WTC11 (cell line): ENCODE results near the gene AQP3. TPM values are rescaled to one million over a fixed set of nuclear protein-coding genes. Genes with fewer than 3 reads are reported as not detected.

Experiments used
- ATAC-seq: fragments of 200-7000 bp; cut with Tn5 transposase; 2 replicates; pipeline ENCODE4 v1.10.0; 2021; ENCODE audit warnings: mild to moderate bottlenecking, moderate library complexity
- CTCF ChIA-PET: fragments of 300-600 bp; sonication (Branson Sonifier 250); formaldehyde crosslinking; loops from one replicate; lab custom pipeline; 2021; ENCODE audit warnings: antibody characterized with exemption; lab: Charles Lee
- POLR2A ChIA-PET: fragments of 350-600 bp; sonication (Branson Sonifier 250); formaldehyde crosslinking; loops from one replicate; lab custom pipeline; 2021; ENCODE audit warnings: antibody characterized with exemption; lab: Charles Lee
- DNase-seq: peaks from one replicate; pipeline ENCODE4 v3.0.0; 2021; ENCODE audit warnings: low spot score
- H3K27ac Mint-ChIP-seq: 2 replicates; pipeline ENCODE4 v1.8.0; 2021; ENCODE audit warnings: mixed read lengths
- H3K27me3 Mint-ChIP-seq: 2 replicates; pipeline ENCODE4 v1.8.0; 2021; ENCODE audit warnings: low read depth, mild to moderate bottlenecking, moderate library complexity, mixed read lengths
- H3K36me3 Mint-ChIP-seq: 2 replicates; pipeline ENCODE4 v1.8.0; 2021; ENCODE audit warnings: mixed read lengths
- H3K4me1 Mint-ChIP-seq: 2 replicates; pipeline ENCODE4 v1.8.0; 2022; ENCODE audit warnings: mixed read lengths
- H3K4me3 Mint-ChIP-seq: 2 replicates; pipeline ENCODE4 v1.8.0; 2021; ENCODE audit warnings: mild to moderate bottlenecking, moderate library complexity, mixed read lengths
- H3K9me3 Mint-ChIP-seq: 2 replicates; pipeline ENCODE4 v1.8.0; 2021; ENCODE audit warnings: mixed read lengths
- ELF4 ChIP-seq: sonication (generic); formaldehyde crosslinking; IDR thresholded peaks from 2 replicates; pipeline ENCODE4 v1.8.1; 2022; ENCODE audit warnings: low read depth, mild to moderate bottlenecking, moderate library complexity, missing genetic modification reagents
- FOXK1 ChIP-seq: sonication (generic); formaldehyde crosslinking; IDR thresholded peaks from 2 replicates; pipeline ENCODE4 v1.8.0; 2022; ENCODE audit warnings: mild to moderate bottlenecking, moderate library complexity, missing genetic modification reagents
- IRF2 ChIP-seq: sonication (generic); formaldehyde crosslinking; IDR thresholded peaks from 2 replicates; pipeline ENCODE4 v1.8.0; 2022; ENCODE audit warnings: low read depth, missing genetic modification reagents, borderline replicate concordance
- JUN ChIP-seq: sonication (generic); formaldehyde crosslinking; IDR thresholded peaks from 2 replicates; pipeline ENCODE4 v1.8.0; 2023; ENCODE audit warnings: mild to moderate bottlenecking, missing genetic modification reagents
- NFYB ChIP-seq: sonication (generic); formaldehyde crosslinking; conservative IDR thresholded peaks from 2 replicates; pipeline ENCODE4 v1.8.0; 2022; ENCODE audit warnings: low read depth, missing genetic modification reagents
- TEAD1 ChIP-seq: sonication (generic); formaldehyde crosslinking; IDR thresholded peaks from 2 replicates; pipeline ENCODE4 v1.8.0; 2022; ENCODE audit warnings: mild to moderate bottlenecking, missing genetic modification reagents
- TEAD4 ChIP-seq: sonication (generic); formaldehyde crosslinking; IDR thresholded peaks from 2 replicates; pipeline ENCODE4 v1.8.0; 2022; ENCODE audit warnings: mild to moderate bottlenecking, missing genetic modification reagents
- ZNF121 ChIP-seq: sonication (generic); formaldehyde crosslinking; IDR thresholded peaks from 2 replicates; pipeline ENCODE4 v1.8.0; 2023; ENCODE audit warnings: missing genetic modification reagents
- ZNF138 ChIP-seq: sonication (generic); formaldehyde crosslinking; conservative IDR thresholded peaks from 2 replicates; pipeline ENCODE4 v1.8.1; 2022; ENCODE audit warnings: mild to moderate bottlenecking, moderate library complexity, missing genetic modification reagents
- ZNF232 ChIP-seq: sonication (generic); formaldehyde crosslinking; IDR thresholded peaks from 2 replicates; pipeline ENCODE4 v1.8.0; 2022; ENCODE audit warnings: mild to moderate bottlenecking, missing genetic modification reagents
- ZNF671 ChIP-seq: fragments of 250-450 bp; sonication (Bioruptor Pico); IDR thresholded peaks from 2 replicates; pipeline ENCODE4 v1.8.0; 2021; ENCODE audit warnings: mild to moderate bottlenecking
- total RNA-seq: library from RNA; stranded (reverse); gene quantifications from 3 replicates; pipeline ENCODE4 v1.2.3, GENCODE V29; 2021
- TF ChIP-seq, protein P1 (sequence below): sonication (generic); formaldehyde crosslinking; IDR thresholded peaks from 2 replicates; pipeline ENCODE4 v1.8.1; 2022; ENCODE audit warnings: mild to moderate bottlenecking, missing genetic modification reagents, moderate library complexity, borderline replicate concordance
- TF ChIP-seq, protein P2 (sequence below): fragments of 250-450 bp; sonication (Bioruptor Pico); IDR thresholded peaks from 2 replicates; pipeline ENCODE4 v1.9.0; 2021; ENCODE audit warnings: mild to moderate bottlenecking
- TF ChIP-seq, protein P3 (sequence below): sonication (generic); formaldehyde crosslinking; IDR thresholded peaks from 2 replicates; pipeline ENCODE4 v1.8.0; 2023; ENCODE audit warnings: missing genetic modification reagents
- TF ChIP-seq, protein P4 (sequence below): sonication (generic); formaldehyde crosslinking; IDR thresholded peaks from 2 replicates; pipeline ENCODE4 v1.8.0; 2023; ENCODE audit warnings: missing genetic modification reagents, mild to moderate bottlenecking, borderline replicate concordance
- TF ChIP-seq, protein P5 (sequence below): sonication (generic); formaldehyde crosslinking; IDR thresholded peaks from 2 replicates; pipeline ENCODE4 v1.8.1; 2023; ENCODE audit warnings: mild to moderate bottlenecking, missing genetic modification reagents
- TF ChIP-seq, protein P6 (sequence below): sonication (generic); formaldehyde crosslinking; IDR thresholded peaks from 2 replicates; pipeline ENCODE4 v1.8.0; 2023; ENCODE audit warnings: mild to moderate bottlenecking, missing genetic modification reagents

AQP3 gene
- total RNA-seq, 1 experiment from 2014 or later = 3.0 TPM

DNA sequence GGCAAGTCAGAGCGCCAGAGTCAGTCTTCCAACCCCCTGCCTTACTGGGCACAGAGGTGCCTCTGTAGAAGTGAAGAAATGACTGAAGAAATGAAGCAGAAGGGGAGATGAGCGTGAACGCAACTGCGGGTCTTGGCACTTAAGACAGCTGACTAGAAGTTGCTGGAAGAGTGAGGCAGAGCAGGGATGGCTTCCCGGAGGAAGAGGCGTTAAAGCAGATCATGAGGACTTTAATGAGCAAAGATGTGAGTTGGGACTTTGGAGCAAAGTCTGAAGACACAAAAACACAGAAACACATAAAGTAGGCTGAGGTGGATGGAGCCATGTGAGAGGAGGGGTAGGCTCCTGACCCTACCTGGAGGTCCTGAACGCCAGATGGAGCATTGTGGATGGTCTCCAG, 7.2 kb downstream of the AQP3 start (continued):
- no peak for TF ChIP-seq FOXK1
- TF ChIP-seq, protein P1, sequence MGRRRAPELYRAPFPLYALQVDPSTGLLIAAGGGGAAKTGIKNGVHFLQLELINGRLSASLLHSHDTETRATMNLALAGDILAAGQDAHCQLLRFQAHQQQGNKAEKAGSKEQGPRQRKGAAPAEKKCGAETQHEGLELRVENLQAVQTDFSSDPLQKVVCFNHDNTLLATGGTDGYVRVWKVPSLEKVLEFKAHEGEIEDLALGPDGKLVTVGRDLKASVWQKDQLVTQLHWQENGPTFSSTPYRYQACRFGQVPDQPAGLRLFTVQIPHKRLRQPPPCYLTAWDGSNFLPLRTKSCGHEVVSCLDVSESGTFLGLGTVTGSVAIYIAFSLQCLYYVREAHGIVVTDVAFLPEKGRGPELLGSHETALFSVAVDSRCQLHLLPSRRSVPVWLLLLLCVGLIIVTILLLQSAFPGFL = no peak

DNA sequence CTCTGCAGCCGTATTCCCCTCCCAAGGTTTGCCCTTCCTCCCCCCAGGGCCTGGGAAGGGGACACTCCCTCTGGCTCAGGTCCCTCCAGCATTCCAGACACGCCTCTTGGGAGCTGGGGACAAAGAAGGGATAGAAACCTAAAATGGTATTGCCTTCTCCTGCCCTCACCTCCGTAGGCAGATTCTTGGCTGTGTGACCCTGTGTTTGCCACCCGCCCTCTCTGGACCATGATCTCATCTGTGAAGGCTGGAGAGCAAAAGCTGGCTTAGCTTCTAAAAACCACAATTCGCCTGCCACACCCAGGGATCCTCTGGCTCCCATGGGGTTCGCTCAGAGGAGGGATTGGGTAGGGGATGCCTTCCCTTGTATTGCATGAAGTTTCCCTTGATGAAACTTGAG, 7.7 kb downstream of the AQP3 start:
- no peak for DNase-seq
- TF ChIP-seq ELF4 (CRISPR knock-in tag) = no peak
- TF ChIP-seq NFYB (CRISPR knock-in tag) = no peak
- TF ChIP-seq, all 79 proteins: peak for 0
- no peak overlapping the region for H3K27ac Mint-ChIP-seq
- H3K36me3 Mint-ChIP-seq = no peaks in the 10 kb centered on the region
- H3K4me3 Mint-ChIP-seq = no peak overlapping the region
- no peaks in the 10 kb centered on the region for H3K9me3 Mint-ChIP-seq
- peaks cover 25% of the 10 kb centered on the region for H3K4me1 Mint-ChIP-seq
- CTCF ChIA-PET = interaction anchor here (1.1 to 8.5 kb wide), 6 partner anchors 8 to 64 kb away, joined by 3 to 69 read pairs (median 8); partner anchors contain the start of gene AQP3
- ATAC-seq = peak; percentile 29
- no peaks in the 10 kb centered on the region for H3K27me3 Mint-ChIP-seq
- POLR2A ChIA-PET = no interaction called here

DNA sequence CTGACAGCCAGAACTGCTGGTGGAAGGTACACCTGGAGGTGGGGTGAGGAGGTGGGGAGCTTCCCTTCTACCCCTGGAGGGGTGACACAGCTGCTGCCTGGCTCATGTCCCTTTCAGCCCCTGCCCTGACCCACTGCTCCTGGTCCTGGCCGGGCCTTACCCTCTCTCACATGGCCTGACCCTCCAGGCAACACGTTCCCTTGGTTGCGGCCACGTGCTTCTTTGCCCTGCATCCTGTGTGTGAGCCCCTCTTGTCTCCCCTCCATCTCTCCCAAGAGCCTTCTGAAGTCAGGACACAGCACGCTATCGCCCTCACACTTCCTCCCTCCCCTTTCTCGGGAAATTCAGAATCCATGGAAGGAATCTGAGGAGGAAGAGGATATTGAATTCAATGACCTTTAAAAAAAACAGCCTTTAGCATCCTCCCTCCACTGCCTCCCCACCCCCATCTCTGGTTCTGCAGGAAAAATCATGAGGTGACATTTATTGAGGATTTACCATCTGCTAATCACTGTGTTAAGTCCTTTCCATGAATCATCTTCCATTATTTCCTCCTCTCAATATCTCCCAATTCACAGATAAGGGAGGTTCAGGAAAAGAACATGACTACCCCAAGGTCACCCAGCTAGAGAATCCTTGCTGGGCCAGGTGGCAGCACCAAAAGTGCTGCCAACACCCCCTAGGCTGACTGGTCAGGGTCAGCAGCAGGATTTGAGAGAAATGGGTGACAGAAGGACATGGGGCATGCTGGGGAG, 8.3 kb downstream of the AQP3 start:
- no peak for DNase-seq
- Mint-ChIP-seq H3K4me3 (no peak overlapping the region), H3K36me3 (no peaks in the 10 kb centered on the region), H3K9me3 (no peaks in the 10 kb centered on the region), H3K27me3 (no peaks in the 10 kb centered on the region)
- POLR2A ChIA-PET = no interaction called here
- ATAC-seq = no peak
- TF ChIP-seq IRF2 (CRISPR knock-in tag) (no peak), TEAD4 (CRISPR knock-in tag) (no peak), JUN (CRISPR knock-in tag) (no peak), ZNF232 (CRISPR knock-in tag) (no peak), ZNF138 (CRISPR knock-in tag) (no peak), TEAD1 (CRISPR knock-in tag) (no peak), ZNF121 (CRISPR knock-in tag) (no peak), ZNF671 (no peak)
- TF ChIP-seq, protein P2, sequence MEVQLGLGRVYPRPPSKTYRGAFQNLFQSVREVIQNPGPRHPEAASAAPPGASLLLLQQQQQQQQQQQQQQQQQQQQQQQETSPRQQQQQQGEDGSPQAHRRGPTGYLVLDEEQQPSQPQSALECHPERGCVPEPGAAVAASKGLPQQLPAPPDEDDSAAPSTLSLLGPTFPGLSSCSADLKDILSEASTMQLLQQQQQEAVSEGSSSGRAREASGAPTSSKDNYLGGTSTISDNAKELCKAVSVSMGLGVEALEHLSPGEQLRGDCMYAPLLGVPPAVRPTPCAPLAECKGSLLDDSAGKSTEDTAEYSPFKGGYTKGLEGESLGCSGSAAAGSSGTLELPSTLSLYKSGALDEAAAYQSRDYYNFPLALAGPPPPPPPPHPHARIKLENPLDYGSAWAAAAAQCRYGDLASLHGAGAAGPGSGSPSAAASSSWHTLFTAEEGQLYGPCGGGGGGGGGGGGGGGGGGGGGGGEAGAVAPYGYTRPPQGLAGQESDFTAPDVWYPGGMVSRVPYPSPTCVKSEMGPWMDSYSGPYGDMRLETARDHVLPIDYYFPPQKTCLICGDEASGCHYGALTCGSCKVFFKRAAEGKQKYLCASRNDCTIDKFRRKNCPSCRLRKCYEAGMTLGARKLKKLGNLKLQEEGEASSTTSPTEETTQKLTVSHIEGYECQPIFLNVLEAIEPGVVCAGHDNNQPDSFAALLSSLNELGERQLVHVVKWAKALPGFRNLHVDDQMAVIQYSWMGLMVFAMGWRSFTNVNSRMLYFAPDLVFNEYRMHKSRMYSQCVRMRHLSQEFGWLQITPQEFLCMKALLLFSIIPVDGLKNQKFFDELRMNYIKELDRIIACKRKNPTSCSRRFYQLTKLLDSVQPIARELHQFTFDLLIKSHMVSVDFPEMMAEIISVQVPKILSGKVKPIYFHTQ (CRISPR knock-in tag) = no peak
- TF ChIP-seq, protein P3, sequence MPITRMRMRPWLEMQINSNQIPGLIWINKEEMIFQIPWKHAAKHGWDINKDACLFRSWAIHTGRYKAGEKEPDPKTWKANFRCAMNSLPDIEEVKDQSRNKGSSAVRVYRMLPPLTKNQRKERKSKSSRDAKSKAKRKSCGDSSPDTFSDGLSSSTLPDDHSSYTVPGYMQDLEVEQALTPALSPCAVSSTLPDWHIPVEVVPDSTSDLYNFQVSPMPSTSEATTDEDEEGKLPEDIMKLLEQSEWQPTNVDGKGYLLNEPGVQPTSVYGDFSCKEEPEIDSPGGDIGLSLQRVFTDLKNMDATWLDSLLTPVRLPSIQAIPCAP (CRISPR knock-in tag) = no peak
- TF ChIP-seq, protein P4, sequence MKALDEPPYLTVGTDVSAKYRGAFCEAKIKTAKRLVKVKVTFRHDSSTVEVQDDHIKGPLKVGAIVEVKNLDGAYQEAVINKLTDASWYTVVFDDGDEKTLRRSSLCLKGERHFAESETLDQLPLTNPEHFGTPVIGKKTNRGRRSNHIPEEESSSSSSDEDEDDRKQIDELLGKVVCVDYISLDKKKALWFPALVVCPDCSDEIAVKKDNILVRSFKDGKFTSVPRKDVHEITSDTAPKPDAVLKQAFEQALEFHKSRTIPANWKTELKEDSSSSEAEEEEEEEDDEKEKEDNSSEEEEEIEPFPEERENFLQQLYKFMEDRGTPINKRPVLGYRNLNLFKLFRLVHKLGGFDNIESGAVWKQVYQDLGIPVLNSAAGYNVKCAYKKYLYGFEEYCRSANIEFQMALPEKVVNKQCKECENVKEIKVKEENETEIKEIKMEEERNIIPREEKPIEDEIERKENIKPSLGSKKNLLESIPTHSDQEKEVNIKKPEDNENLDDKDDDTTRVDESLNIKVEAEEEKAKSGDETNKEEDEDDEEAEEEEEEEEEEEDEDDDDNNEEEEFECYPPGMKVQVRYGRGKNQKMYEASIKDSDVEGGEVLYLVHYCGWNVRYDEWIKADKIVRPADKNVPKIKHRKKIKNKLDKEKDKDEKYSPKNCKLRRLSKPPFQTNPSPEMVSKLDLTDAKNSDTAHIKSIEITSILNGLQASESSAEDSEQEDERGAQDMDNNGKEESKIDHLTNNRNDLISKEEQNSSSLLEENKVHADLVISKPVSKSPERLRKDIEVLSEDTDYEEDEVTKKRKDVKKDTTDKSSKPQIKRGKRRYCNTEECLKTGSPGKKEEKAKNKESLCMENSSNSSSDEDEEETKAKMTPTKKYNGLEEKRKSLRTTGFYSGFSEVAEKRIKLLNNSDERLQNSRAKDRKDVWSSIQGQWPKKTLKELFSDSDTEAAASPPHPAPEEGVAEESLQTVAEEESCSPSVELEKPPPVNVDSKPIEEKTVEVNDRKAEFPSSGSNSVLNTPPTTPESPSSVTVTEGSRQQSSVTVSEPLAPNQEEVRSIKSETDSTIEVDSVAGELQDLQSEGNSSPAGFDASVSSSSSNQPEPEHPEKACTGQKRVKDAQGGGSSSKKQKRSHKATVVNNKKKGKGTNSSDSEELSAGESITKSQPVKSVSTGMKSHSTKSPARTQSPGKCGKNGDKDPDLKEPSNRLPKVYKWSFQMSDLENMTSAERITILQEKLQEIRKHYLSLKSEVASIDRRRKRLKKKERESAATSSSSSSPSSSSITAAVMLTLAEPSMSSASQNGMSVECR = no peak
- TF ChIP-seq, protein P5, sequence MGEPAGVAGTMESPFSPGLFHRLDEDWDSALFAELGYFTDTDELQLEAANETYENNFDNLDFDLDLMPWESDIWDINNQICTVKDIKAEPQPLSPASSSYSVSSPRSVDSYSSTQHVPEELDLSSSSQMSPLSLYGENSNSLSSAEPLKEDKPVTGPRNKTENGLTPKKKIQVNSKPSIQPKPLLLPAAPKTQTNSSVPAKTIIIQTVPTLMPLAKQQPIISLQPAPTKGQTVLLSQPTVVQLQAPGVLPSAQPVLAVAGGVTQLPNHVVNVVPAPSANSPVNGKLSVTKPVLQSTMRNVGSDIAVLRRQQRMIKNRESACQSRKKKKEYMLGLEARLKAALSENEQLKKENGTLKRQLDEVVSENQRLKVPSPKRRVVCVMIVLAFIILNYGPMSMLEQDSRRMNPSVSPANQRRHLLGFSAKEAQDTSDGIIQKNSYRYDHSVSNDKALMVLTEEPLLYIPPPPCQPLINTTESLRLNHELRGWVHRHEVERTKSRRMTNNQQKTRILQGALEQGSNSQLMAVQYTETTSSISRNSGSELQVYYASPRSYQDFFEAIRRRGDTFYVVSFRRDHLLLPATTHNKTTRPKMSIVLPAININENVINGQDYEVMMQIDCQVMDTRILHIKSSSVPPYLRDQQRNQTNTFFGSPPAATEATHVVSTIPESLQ (CRISPR knock-in tag) = no peak
- TF ChIP-seq, protein P6, sequence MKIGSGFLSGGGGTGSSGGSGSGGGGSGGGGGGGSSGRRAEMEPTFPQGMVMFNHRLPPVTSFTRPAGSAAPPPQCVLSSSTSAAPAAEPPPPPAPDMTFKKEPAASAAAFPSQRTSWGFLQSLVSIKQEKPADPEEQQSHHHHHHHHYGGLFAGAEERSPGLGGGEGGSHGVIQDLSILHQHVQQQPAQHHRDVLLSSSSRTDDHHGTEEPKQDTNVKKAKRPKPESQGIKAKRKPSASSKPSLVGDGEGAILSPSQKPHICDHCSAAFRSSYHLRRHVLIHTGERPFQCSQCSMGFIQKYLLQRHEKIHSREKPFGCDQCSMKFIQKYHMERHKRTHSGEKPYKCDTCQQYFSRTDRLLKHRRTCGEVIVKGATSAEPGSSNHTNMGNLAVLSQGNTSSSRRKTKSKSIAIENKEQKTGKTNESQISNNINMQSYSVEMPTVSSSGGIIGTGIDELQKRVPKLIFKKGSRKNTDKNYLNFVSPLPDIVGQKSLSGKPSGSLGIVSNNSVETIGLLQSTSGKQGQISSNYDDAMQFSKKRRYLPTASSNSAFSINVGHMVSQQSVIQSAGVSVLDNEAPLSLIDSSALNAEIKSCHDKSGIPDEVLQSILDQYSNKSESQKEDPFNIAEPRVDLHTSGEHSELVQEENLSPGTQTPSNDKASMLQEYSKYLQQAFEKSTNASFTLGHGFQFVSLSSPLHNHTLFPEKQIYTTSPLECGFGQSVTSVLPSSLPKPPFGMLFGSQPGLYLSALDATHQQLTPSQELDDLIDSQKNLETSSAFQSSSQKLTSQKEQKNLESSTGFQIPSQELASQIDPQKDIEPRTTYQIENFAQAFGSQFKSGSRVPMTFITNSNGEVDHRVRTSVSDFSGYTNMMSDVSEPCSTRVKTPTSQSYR (CRISPR knock-in tag) = no peak
- TF ChIP-seq, all 79 proteins: peak for 0
- Mint-ChIP-seq H3K4me1 (peaks cover 25% of the 10 kb centered on the region), H3K27ac (no peak overlapping the region)
- CTCF ChIA-PET = interaction anchor here (1.1 to 8.5 kb wide), 7 partner anchors 8 to 64 kb away, joined by 3 to 69 read pairs (median 9); partner anchors contain the start of gene AQP3
